Lower leg skin (tissue), 3 donors: ENCODE results near the gene POMGNT1.

Experiments used
- CTCF ChIP-seq, 3 donors: fragments of 450-650 bp; IDR thresholded peaks; one replicate each; pipeline ENCODE4 v1.5.1; 2016; ENCODE audit warnings: antibody characterized with exemption in 3 of 3, mild to moderate bottlenecking in 3 of 3, moderate library complexity in 2 of 3
- POLR2A ChIP-seq, 2 donors: fragments of 450-650 bp; IDR thresholded peaks; one replicate each; pipeline ENCODE4 v1.6.1; 2016 to 2017; ENCODE audit warnings: antibody characterized with exemption in 2 of 2, mild to moderate bottlenecking in 1 of 2, moderate library complexity in 1 of 2

- TF ChIP-seq CTCF (IDR thresholded peaks at IDR 0.05) (no peak), POLR2A (IDR thresholded peaks at IDR 0.05) (no peak)
Observed at GRCh38 chr1:46175243-46175642, 23.0 kb downstream of the POMGNT1 start.
